GM21528 (cell line): ENCODE measurements around the gene NUBP2.
A peak's percentile ranks its signal among the peaks of the same experiment; 100 is the strongest.

Experiments used
- ATAC-seq: cut with Tn5 transposase; IDR thresholded peaks from one replicate; pipeline ENCODE4 v1.9.1; 2021; ENCODE audit warnings: mild to moderate bottlenecking, moderate library complexity; ENCODE audit not compliant: unreplicated experiment, low FRiP score

The NUBP2 gene

GRCh38 chr16:1821861-1822611 is 39.3 kb downstream of the NUBP2 start:
- no peak for ATAC-seq

DNA sequence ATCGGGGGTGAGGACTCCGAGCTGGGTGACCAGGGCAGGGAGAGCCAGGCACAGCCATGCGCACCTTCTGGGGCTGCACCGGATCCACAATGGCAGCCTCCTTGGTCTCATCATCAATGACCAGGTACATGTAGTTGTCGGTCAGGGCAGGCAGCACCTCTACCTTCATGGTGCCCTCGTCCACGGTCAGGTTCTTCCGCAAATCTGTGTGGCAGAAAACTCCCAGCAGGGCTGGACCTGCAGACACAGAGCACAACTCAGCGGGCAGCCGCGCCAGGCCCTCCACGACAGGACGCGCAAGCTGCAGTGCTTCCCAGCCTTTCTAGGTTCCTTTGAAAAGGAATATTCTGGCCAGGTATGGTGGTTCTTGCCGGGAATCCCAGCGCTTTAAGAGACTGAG is 40.0 kb downstream of the NUBP2 start:
- no peak for ATAC-seq

GRCh38 chr16:1823821-1824220 is 41.1 kb downstream of the NUBP2 start:
- ATAC-seq, result no peak

DNA sequence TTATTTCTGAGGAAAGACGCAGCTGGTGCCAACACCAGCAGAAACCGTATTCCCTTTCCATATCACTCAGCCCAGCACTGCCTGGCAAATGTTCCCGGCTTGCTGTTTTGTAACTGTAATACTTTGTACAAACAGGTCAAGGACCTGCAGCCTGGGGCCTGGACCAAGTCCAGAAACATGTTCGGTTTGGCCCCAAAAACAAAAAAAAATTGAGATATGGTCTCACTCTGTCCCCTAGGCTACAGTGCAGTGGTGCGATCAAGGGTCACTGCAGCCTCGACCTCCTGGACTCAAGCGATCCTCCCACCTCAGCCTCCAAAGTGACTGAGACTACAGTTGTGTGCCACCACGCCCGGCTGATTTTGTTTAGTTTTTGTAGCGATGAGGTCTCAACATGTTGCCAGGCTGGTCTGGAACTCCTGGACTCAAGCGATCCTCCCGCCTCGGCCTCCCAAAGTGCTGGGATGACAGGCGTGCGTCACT is 42.7 kb downstream of the NUBP2 start:
- ATAC-seq, result no peak

DNA sequence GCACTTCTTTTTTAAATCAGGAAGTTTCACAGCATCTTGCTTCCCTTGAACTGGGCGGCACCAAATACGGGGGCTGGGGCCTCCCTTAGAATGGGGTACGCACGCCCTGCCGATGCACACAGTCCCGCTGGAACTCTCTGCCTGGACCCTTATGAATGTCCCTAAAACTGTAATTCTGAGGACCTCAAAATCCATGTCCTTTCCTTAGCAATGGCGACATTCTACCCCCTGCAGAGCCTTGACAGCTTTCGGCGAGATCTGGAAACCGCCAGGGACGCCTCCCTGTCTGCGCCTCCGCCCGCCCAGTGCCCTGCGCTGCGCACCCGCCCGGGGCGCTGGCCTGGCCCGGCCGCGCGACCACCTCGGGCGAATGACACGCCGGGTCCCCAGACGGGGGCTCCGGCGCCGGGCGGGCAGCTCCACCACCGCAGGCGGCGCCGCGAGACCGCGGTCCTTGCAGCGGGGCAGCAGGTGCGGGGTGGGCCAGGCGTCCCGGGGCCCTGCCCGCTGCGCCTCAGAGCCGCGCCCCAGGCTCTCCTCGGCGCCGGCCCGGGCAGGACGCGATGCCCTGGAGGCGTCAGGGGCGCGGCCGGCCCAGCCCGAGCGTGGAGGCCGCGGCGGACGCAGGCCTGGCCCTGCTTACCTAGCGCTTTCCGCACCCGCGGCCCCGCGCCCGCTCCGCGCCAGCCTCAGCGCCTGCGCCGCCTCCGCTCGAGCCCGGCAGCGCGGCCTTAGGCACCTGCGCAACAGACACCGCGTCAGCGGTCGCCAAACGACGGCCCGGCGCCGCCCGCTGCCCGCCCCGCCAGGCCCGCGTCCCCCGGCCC is 43.3 kb downstream of the NUBP2 start:
- peak; percentile 42 for ATAC-seq

GRCh38 chr16:1826691-1827573 is 44.2 kb downstream of the NUBP2 start, which contains the start of the genes FAHD1 and HAGH:
TSS of gene FAHD1 (plus strand) at chr16:1827206. CDS start at chr16:1827239, 33 bp downstream.
TSS of gene HAGH (minus strand) at chr16:1826825. CDS start at chr16:1826787, 38 bp downstream.
- peak; percentile 86 for ATAC-seq

DNA sequence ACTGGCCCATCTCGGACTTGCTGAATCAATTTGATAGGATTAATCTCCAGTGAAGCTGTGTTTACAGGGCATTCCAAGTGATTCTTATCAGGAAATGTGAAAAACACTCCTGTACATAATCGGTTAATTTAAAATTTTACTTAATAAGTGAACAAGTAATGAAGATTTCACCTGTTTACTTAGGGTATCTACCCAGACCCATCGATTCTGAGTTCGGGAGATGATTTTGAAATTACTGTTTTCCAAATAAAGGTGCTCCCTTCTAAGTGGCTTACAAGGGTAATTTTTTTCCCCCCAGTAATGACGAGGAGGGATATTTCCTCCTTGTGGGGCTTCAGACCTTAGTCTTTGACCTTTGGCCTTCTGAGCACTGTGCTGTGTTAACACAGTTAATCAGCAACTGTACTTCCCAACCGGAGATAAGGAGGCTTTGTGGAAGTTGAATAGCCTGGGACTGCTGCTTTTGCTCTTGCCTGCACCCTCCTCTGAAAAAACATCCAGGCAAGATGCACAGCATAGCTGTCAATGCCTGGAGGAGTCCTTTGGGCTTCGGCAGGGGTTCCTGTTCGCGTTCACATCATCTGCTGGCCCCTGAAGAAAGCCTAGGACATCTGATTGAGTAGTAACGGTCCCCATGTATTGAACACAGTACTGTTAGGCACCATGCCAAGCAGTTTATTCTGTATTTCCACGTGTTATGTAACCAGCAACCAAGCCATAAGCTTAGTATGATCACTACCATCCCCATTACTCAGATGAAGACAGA is 46.1 kb downstream of the NUBP2 start:
- no peak for ATAC-seq

- no peak for ATAC-seq
These were observed 47.5 kb downstream of the NUBP2 start for GRCh38 chr16:1830213-1830612.

GRCh38 chr16:1831186-1832075 is 48.7 kb downstream of the NUBP2 start:
- ATAC-seq, result no peak

- no peak for ATAC-seq
These were observed 50.2 kb downstream of the NUBP2 start for GRCh38 chr16:1832838-1833454.

DNA sequence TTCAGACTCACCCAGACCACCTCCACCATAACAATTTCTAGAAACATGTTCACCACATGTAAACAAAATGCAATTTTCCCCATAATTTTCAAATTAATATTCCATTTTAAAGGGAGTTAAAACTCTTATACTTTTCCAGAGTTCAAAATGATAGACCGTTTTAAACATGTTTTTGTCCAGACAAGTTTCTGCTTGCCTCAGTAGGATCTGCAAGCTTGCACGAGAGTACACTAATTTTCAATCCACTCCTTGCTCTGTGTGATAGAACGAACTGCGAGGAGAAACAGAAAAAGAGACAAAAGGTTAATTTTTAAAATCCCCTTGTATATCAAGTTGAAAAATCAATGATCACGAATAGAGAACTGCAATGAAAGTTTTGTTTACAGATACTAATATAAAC is 51.3 kb downstream of the NUBP2 start:
- ATAC-seq, result no peak
